Thyroid gland (tissue), 4 donors: Measurements from ENCODE around the gene GAL3ST1. TPM values are rescaled to one million over a fixed set of nuclear protein-coding genes. Genes with fewer than 3 reads are reported as not detected.

ENCODE experiments used
- DNase-seq, 2 donors: peaks; one replicate each; pipeline ENCODE4 v3.0.0-alpha.2; 2019
- H3K27ac ChIP-seq, 3 donors: fragments of 200-600 bp; sonication (generic); 1 replicate in 2 of 3; 2 replicates in 1 of 3; pipeline ENCODE4 v1.5.1; 2016 to 2019; ENCODE audit warnings: mild to moderate bottlenecking in 1 of 3, moderate library complexity in 1 of 3
- H3K27me3 ChIP-seq: fragments of 200-600 bp; sonication (generic); one replicate; pipeline ENCODE4 v1.5.1; 2019
- H3K36me3 ChIP-seq, 2 donors: fragments of 200-600 bp; sonication (generic); one replicate each; pipeline ENCODE4 v1.5.1; 2016 to 2019
- H3K4me1 ChIP-seq, 2 donors: fragments of 200-600 bp; sonication (generic); one replicate each; pipeline ENCODE4 v1.5.1; 2017 to 2019
- H3K4me3 ChIP-seq, 3 donors: fragments of 200-600 bp; sonication (generic); replicated peaks in 1 of 3; 1 replicate in 2 of 3; 2 replicates in 1 of 3; pipeline ENCODE4 v1.5.1; 2016; ENCODE audit warnings: mild to moderate bottlenecking in 1 of 3
- H3K9me3 ChIP-seq: fragments of 200-600 bp; sonication (generic); one replicate; pipeline ENCODE4 v1.5.1; 2017
- POLR2A ChIP-seq, 2 donors: fragments of 450-650 bp; IDR thresholded peaks; one replicate each; pipeline ENCODE4 v1.6.1; 2017; ENCODE audit warnings: antibody characterized with exemption in 2 of 2, mild to moderate bottlenecking in 2 of 2, moderate library complexity in 1 of 2
- WGBS, 2 donors: methylation state at CpG; one replicate each; pipeline ENCODE4 v1.1.5; 2017; 5-methylcytosine and 5-hydroxymethylcytosine counted together
- intact Hi-C: fragments of 100-400 bp; cut with DNase I; formaldehyde crosslinking; loops from one replicate; pipeline ENCODE4 v1.15.1; 2023
- total RNA-seq, 4 donors: library from RNA; depleted of rRNA; stranded (reverse); fragments of >200 nt; gene quantifications; one replicate each; pipeline ENCODE4 v1.2.3, GENCODE V29; 2016
- TF ChIP-seq, protein P1 (sequence below), 6 experiments: fragments of 200-600 bp in 3 of 6; fragments of 450-650 bp in 3 of 6; sonication (generic) in 3 of 6; IDR thresholded peaks; one replicate each; pipeline ENCODE4 v1.5.1; 2016 to 2019; ENCODE audit warnings: antibody characterized with exemption in 6 of 6, mild to moderate bottlenecking in 2 of 6, inconsistent platforms in 1 of 6, moderate library complexity in 1 of 6

GAL3ST1 gene
- total RNA-seq, 4 donors from 2014 or later, result 0.50 to 1.4 (median 0.67) TPM; not detected in 1

DNA sequence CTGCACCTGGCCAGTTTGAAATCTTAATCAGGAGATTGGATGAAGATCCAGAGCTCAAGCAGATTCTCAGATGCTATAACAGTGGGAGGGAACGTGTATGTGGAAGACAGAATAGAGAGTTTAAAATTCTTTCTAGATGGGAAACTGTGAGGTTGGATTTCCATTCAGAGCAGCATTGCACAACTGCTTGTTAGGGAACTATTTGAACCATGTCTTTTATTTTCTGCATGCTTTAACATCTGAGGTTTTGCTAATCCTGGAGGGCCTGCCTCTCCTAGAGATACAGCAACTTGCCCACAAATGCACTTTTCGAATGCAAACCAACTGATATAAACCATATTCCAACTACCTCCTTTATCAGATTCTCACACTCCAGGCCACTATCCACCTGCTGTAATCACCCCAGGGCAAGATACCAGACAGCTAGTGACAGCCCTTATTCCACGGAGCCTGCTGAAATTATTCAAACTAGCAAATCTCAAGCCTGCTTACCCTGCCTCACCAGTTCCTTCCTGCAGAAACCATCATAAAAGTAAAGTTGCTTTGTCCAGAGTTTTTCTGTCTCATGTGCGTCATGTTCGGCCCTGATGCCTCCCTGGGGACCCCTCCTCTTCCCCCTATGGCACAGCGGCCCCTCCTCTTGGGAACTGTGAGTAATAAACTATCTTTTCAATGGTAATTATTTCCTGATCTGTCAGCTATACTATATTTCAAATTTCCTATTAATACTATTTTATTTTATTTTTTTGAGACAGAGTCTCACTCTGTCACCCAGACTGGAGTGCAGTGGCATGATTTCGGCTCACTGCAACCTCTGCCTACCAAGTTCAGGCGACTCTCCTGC lies 50.6 kb downstream of the GAL3ST1 start:
- Histone ChIP-seq H3K36me3 (no peaks in the 10 kb centered on the region), H3K27ac (no peak overlapping the region), H3K9me3 (no peaks in the 10 kb centered on the region), H3K4me1 (no peaks in the 10 kb centered on the region), H3K27me3 (no peaks in the 10 kb centered on the region), H3K4me3 (no peak overlapping the region)
- WGBS, 2 donors, result 84 to 87% methylated on average over 8 of the region's 8 CpGs
- intact Hi-C loops, result no loop called here
- DNase-seq, result no peak
- TF ChIP-seq POLR2A (IDR thresholded peaks at IDR 0.05), result no peak
- TF ChIP-seq, protein P1, sequence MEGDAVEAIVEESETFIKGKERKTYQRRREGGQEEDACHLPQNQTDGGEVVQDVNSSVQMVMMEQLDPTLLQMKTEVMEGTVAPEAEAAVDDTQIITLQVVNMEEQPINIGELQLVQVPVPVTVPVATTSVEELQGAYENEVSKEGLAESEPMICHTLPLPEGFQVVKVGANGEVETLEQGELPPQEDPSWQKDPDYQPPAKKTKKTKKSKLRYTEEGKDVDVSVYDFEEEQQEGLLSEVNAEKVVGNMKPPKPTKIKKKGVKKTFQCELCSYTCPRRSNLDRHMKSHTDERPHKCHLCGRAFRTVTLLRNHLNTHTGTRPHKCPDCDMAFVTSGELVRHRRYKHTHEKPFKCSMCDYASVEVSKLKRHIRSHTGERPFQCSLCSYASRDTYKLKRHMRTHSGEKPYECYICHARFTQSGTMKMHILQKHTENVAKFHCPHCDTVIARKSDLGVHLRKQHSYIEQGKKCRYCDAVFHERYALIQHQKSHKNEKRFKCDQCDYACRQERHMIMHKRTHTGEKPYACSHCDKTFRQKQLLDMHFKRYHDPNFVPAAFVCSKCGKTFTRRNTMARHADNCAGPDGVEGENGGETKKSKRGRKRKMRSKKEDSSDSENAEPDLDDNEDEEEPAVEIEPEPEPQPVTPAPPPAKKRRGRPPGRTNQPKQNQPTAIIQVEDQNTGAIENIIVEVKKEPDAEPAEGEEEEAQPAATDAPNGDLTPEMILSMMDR (IDR thresholded peaks at IDR 0.05), result no peak

DNA sequence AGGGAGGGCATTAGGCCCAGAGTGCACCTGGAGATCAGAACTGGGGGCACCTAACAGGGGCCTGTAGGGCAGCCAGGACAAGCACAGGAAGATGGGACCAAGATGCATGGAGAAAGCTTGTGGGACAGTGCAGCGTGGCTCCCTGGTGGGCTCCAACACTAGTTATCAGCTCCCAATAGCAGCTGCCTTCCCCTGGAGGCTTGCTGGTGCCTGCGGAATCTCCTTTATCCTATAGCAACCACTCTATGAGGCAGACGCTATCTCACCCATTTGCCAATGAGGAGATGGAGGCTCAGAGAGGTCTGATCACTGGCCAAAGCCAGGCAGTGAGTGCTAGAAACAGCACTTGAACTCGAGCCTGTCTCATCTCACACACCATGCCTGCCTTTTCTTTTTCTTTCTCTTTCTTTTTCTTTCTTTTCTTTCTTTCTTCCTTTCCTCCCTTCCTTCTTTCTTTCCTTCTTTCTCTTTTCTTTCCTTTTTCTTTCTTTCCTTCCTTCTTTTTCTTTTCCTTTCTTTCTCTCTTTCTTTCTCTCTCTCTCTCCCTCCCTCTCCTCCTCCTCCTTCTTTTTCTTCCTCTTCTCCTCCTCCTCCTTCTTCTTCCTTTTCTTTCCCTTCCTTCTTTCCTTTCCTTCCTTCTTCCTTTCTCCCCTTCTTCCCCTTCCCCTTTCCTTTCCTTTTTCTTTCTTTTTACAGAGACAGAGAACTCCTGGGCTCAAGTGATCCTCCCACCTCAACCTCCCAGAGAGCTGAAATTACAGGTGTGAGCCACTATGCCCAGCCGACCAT lies 52.9 kb downstream of the GAL3ST1 start:
- no peak for TF ChIP-seq POLR2A (IDR thresholded peaks at IDR 0.05)
- TF ChIP-seq, protein P1 (IDR thresholded peaks at IDR 0.05), result no peak
- no peaks in the 10 kb centered on the region for H3K27me3 ChIP-seq
- no peak for DNase-seq
- H3K36me3 ChIP-seq, result no peaks in the 10 kb centered on the region
- no peaks in the 10 kb centered on the region for H3K4me1 ChIP-seq
- intact Hi-C loops, result no loop called here
- no peak overlapping the region for H3K4me3 ChIP-seq
- 75 to 79% methylated on average over 5 of the region's 5 CpGs for WGBS, 2 donors
- no peaks in the 10 kb centered on the region for H3K9me3 ChIP-seq
- no peak overlapping the region for H3K27ac ChIP-seq

DNA sequence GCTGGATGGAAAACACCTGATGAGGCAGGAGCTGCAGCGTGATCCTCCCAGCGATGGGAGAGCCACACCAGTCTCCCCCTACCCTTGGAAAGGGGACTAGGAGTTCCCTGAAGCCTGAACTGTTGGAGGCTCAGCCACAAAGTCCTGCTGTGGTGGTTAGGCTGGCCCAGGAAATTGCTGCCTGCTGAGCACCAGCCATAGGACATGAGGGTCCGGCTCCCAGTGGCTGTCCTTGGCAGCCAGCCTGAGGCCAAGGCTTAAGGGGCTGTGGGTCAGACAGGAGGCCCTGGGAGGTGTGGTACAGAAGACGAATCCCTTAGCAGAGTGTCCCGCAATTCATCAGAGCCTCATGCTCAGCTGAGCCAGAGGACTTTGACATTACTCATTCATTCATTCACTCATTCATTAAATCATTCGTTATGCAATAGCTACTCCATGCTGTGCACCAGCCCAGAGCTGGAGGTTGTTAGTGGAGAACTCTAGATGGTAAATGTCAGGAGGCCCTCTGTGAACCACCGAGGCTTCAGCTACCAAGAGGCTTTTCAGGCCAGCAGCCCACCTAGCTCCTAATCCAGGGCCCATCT lies 54.5 kb downstream of the GAL3ST1 start:
- Histone ChIP-seq H3K27me3 (no peaks in the 10 kb centered on the region), H3K4me1 (no peaks in the 10 kb centered on the region), H3K4me3 (no peak overlapping the region), H3K36me3 (no peaks in the 10 kb centered on the region), H3K9me3 (no peaks in the 10 kb centered on the region), H3K27ac (no peak overlapping the region)
- 68 to 88% methylated on average over 7 of the region's 7 CpGs for WGBS, 2 donors
- TF ChIP-seq, protein P1 (IDR thresholded peaks at IDR 0.05), result no peak
- no peak for TF ChIP-seq POLR2A (IDR thresholded peaks at IDR 0.05)
- DNase-seq, result no peak
- intact Hi-C loops, result no loop called here

DNA sequence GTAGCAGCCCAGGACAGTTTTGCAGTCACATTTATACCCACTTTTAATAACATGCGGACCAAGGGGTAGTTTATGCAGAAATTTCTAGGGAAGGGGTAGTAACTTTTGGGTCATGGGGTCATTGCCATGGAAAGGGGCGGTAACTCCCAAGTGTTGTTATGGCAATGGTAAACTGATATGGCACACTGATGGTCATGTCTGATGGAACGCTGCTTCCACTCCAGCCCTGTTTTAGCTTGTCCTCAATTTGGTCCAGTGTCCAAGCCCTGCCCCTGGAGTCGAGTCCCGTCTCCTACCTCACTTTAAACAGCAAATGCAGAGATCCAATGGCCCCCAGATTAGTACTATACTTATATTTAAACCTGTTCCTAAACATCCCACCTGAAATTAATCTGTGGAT lies 57.7 kb downstream of the GAL3ST1 start:
- H3K4me3 ChIP-seq, result no peak overlapping the region
- no peaks in the 10 kb centered on the region for H3K4me1 ChIP-seq
- H3K9me3 ChIP-seq, result no peaks in the 10 kb centered on the region
- 92 to 97% methylated on average over 5 of the region's 5 CpGs for WGBS, 2 donors
- intact Hi-C loops, result no loop called here
- no peaks in the 10 kb centered on the region for H3K36me3 ChIP-seq
- H3K27me3 ChIP-seq, result no peaks in the 10 kb centered on the region
- DNase-seq, result no peak
- no peak overlapping the region for H3K27ac ChIP-seq
- TF ChIP-seq, protein P1 (IDR thresholded peaks at IDR 0.05), result no peak
- no peak for TF ChIP-seq POLR2A (IDR thresholded peaks at IDR 0.05)
